Suprapubic skin (tissue), 4 donors: ENCODE measurements around the gene PTGES.

Experiments
- CTCF ChIP-seq, 2 donors: fragments of 200-600 bp in 1 of 2; fragments of 450-650 bp in 1 of 2; sonication (generic) in 1 of 2; IDR thresholded peaks; one replicate each; pipeline ENCODE4 v1.5.1; 2016 to 2019; ENCODE audit warnings: antibody characterized with exemption in 2 of 2, mild to moderate bottlenecking in 1 of 2, moderate library complexity in 1 of 2
- EP300 ChIP-seq: sonication (generic); formaldehyde crosslinking; IDR thresholded peaks from one replicate; pipeline ENCODE4 v1.6.1; 2017; ENCODE audit warnings: antibody characterized with exemption
- POLR2A ChIP-seq, 2 donors: fragments of 450-650 bp; IDR thresholded peaks; one replicate each; pipeline ENCODE4 v1.6.1; 2017; ENCODE audit warnings: antibody characterized with exemption in 2 of 2, mild to moderate bottlenecking in 2 of 2, moderate library complexity in 2 of 2
- POLR2AphosphoS5 ChIP-seq, 3 donors: sonication (generic); formaldehyde crosslinking; IDR thresholded peaks; one replicate each; pipeline ENCODE4 v1.6.1; 2017; ENCODE audit warnings: antibody characterized with exemption in 3 of 3

GRCh38 chr9:129770741-129771140, 17.9 kb upstream of the PTGES start:
- TF ChIP-seq CTCF (IDR thresholded peaks at IDR 0.05) (no peak), POLR2A (IDR thresholded peaks at IDR 0.05) (no peak), EP300 (no peak), POLR2AphosphoS5 (IDR thresholded peaks at IDR 0.05) (no peak)
